ENCODE results near the gene IMPA2.

The IMPA2 gene

DNA sequence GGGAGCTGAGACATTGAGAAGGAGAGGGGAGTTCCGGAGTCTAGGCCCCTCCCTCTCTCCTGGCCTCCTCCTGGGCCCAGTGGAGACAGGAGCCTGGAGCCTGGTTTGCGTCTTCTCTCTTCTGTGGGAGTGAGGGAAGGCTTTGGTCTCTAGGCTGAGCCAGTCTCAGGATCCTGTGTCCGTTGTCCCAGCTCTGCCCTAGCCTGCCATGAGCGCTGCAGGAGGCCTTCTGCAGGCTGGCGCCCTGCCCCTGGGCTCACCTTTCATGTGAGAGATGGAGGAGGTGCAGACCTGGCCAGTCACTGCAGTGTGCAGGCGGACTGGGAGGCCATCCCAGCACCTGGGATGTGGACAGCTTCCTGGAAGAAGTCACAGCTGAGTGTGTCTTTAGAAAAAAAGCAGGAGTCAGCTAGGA is 8.7 kb downstream of the IMPA2 start:
- DNase-seq (ENCODE audit: low read depth in 3 of 3), result no peak

GRCh38 chr18:11990539-11990938 is 9.2 kb downstream of the IMPA2 start:
- DNase-seq (ENCODE audit: low read depth in 3 of 3), result no peak

- no peak for DNase-seq (ENCODE audit: low read depth in 3 of 3)
Observed at GRCh38 chr18:11991021-11991795, 9.9 kb downstream of the IMPA2 start.

DNA sequence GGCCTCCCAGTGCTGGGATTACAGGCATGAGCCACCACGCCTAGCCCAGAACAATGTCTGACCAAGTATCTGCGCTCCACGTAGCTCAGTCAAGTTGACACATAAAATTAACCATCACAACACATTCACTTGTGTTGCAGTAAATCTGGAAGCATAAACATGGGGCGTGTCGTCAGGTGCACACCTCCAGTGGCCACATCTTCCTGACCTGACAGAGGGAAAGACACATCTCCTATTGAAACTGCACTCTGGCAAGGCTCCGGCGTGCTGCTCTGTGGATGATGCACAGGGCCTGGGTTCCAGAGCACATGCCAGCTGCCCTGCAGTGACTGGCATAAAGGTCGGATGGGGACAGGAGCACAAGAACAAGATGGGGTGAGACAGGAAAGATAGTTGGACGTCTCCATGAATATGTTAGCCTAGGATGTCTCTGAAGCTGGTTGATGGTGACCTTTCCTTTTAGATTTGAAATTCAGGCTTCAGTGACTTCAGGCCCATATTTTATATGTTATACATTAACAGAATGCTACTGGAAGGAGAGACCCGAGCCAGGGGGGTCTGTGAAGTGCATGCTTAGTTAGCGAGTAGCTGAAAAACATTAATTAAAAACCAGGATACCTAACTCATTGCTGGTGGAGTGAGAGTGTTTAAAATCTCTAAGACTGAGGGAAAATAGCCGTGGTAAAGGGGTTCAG is 10.9 kb downstream of the IMPA2 start:
- DNase-seq (ENCODE audit: low read depth in 3 of 3), result no peak

DNA sequence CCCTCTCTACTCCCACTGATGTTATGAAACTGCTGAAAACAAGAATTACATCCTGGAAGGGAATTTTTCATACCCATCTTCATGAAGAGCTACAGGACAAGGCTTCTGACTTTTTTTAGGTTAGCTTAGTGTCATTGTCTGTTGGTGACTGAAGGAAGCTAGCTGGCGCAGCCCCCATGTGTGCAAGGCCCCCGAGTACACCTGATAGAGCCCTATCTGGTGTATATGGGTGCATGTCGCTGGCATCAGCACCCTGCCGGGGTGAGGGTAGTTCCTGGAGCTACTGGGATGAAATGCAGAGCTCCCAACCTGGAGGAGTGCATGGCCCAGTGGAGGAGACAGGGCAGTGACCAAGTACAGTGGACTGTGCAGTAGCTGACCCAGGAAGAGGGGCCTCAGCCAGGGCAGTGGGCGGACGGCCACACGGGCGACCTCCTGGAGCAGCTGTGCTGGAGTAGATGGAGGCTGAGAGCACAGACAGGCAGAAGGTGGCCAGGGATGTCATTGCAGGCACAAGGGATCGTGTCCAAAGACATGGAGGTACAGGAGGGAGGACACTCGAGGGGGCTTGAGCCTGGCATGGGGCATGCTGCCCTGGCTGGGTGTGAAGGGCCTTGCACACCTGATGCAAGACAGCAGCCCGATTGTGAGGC is 12.1 kb downstream of the IMPA2 start:
- no peak for DNase-seq (ENCODE audit: low read depth in 3 of 3)

DNA sequence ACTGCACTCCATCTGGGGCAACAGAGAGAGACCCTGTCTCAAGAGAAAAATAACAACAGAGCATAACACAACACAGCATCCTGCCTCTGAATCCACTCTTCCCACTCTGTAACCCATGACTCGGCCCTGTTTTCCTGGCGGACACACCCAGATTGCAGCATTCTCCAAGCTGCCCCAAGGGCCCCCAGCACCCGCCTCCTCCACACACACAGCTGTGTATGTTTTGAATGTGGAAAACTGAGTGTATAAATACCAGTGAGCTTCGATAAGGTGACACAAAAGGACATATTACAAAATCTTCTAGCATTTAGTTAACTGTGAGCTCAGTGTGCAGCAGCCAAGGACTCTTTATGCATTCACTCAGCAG is 13.0 kb downstream of the IMPA2 start:
- DNase-seq (ENCODE audit: low read depth in 3 of 3), result no peak

- DNase-seq (ENCODE audit: low read depth in 3 of 3), result no peak
Observed at GRCh38 chr18:11994703-11995444, 13.6 kb downstream of the IMPA2 start.

- DNase-seq (ENCODE audit: low read depth in 3 of 3), result peak in 1 of 3 donors; percentile 23
Observed at GRCh38 chr18:11995445-11996189, 14.3 kb downstream of the IMPA2 start.

DNA sequence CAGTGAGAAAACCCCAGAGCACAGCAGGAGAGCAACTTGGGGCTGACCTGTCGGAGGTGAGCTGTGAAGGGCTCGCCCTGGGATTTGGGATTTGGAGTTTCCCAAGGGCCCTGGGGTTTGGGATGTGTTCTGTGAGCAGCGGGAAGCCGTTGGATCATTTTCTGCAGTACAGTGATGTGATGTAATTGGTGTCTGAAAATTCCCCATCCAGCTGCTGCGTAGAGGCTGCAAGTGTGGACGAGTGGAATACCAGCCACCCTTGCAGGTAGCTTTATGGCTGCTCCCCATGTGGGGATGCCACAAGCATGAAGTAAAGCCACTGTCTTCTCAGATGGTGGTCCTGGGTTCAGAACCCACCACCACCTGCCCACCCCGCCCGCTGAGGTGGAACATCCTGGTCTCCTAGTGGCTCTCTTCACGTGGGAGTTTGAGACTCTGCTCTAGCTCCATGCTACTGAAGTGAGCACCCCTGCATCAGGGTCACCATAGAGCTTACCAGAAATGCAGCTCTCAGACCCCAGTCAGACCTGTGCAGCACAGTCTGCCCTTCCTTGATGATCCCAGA is 15.0 kb downstream of the IMPA2 start:
- no peak for DNase-seq (ENCODE audit: low read depth in 3 of 3)

GRCh38 chr18:11996907-11997306 is 15.6 kb downstream of the IMPA2 start:
- DNase-seq (ENCODE audit: low read depth in 3 of 3), result no peak

- DNase-seq (ENCODE audit: low read depth in 3 of 3), result no peak
Observed at GRCh38 chr18:11997466-11997865, 16.2 kb downstream of the IMPA2 start.

DNA sequence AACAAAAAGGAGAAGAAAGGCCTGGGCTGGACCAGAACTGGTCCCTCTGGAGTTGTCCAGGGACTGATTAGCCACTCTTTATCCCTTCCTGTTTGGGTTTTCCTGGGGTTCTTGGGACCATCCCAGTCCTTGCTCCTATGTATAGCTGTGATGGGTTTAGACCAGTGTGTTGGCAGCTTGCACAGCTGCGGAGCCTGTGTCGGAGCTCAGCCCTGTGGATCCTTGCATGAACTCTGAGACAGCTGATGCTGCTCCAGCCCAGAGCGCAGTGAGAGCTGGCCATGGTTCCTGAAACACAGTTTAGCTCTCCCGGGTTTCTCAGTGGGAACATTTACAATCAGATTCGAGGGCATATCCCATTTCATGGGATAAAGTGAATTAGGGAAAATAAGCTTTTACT is 16.9 kb downstream of the IMPA2 start:
- no peak for DNase-seq (ENCODE audit: low read depth in 3 of 3)

DNA sequence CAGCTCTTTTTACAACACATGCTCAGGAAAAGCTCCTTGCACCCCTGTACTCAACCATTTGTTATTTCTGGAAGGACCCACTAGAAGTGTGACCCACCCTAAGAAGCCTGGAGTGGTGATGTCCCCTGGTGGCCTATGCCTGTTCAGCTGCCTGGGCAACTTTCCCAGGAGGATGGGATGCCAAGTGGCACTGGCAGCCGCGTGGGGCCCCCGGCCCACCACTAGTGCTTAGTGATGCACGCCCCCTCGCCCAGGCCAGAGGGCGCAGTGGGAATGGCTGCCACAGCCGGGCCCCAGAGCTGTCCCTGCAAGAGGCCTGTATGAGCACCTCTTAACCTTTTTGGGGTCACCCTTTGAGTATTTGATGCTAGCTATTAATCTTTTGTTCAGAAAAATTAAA is 18.1 kb downstream of the IMPA2 start:
- no peak for DNase-seq (ENCODE audit: low read depth in 3 of 3)

- DNase-seq (ENCODE audit: low read depth in 3 of 3), result no peak
Observed at GRCh38 chr18:12000072-12000659, 18.9 kb downstream of the IMPA2 start.

DNA sequence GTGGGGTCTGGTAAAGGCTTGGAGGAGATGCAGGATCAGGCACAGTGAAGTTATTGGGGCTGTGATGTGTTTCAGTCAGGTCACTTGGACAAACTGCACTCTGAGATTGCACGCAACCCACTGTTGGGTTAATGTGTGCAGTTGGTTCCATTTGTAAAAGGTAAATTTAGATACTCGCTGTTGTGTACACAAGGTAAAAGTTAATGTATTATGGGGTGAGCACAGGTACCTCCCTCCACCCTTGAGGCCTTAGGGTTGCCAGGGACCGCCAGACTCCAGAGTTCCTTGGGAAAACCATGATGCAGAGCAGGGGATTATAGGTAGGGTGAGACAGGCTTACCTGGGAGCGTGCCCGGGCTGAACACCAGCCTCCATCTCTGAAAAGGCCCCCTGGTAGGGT is 20.1 kb downstream of the IMPA2 start:
- no peak for DNase-seq (ENCODE audit: low read depth in 3 of 3)

DNA sequence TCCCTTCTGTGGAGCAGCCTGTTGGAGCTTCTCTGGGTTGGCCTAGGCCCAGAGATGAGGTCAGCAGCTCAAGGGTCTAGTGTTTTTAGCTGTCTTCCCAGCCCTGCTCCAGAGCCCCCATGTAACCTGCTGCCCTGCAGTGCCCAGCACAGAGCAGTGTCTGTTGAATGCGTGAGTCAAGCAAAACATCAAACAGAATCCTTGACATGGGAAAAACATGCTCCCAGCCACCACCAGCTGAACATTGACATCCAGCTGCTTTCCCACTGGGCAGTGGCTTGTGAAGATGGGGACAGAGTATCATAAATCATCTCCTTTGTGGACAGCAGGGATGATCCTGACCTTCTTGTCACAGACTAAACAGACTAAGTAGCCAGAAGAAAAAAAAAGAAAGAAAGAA is 22.6 kb downstream of the IMPA2 start:
- DNase-seq (ENCODE audit: low read depth in 3 of 3), result no peak

GRCh38 chr18:12005538-12006487 is 24.5 kb downstream of the IMPA2 start:
- DNase-seq (ENCODE audit: low read depth in 3 of 3), result no peak

GRCh38 chr18:12006488-12006840 is 25.2 kb downstream of the IMPA2 start:
- DNase-seq (ENCODE audit: low read depth in 3 of 3), result no peak

GRCh38 chr18:12007063-12007462 is 25.8 kb downstream of the IMPA2 start:
- no peak for DNase-seq (ENCODE audit: low read depth in 3 of 3)
